Measurements from ENCODE around the gene RBM12. TPM values are rescaled to one million over a fixed set of nuclear protein-coding genes. Genes with fewer than 3 reads are reported as not detected.

Gene RBM12
- total and polyA plus RNA-seq, 11 donors = 7.4 to 61.7 (median 43.0) TPM

GRCh38 chr20:35641743-35642142 is 23.0 kb downstream of the RBM12 start:
- H3K36me3 ChIP-seq = no peaks in the 10 kb centered on the region
- no peaks in the 10 kb centered on the region for H3K27me3 ChIP-seq
- 91 to 94% (median 92%) methylated on average over 4 of the region's 4 CpGs for WGBS, 4 donors
- DNase-seq = no peak
- intact Hi-C loops (cut with DNase I) = no loop called here
- TF ChIP-seq CTCF (IDR thresholded peaks at IDR 0.05) (no peak), POLR2A (IDR thresholded peaks at IDR 0.05) (no peak)
- H3K27ac ChIP-seq = no peak overlapping the region
- no peaks in the 10 kb centered on the region for H3K9me3 ChIP-seq
- ATAC-seq = no peak
- H3K4me1 ChIP-seq = peaks cover 0 to 28% (median 6%) of the 10 kb centered on the region in 12 donors
- H3K4me3 ChIP-seq = no peak overlapping the region

DNA sequence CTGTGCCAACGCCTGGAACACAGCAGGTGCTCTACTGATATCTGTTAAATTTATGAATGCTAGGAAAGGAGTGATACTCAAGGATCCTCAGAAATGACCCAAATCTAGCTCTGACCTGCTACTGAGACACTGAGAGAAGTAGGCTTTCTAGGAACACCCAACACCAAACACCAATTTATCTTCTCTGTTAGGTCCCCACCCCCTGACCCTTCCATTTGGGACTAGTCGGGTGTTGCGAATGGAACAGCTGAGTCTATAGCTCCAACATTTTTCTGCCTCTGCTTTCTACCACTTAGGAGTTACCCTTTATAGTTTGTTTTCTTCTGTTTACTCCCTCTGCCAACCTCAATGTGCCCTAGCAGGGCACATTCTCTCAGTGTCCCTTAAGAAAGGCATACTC is 24.0 kb downstream of the RBM12 start:
- Histone ChIP-seq H3K27ac (no peak overlapping the region), H3K9me3 (no peaks in the 10 kb centered on the region), H3K4me3 (no peak overlapping the region), H3K36me3 (no peaks in the 10 kb centered on the region), H3K4me1 (peaks cover 0 to 36% (median 11%) of the 10 kb centered on the region in 12 donors), H3K27me3 (no peaks in the 10 kb centered on the region)
- intact Hi-C loops (cut with DNase I) = no loop called here
- 71 to 80% (median 77%) methylated on average over 3 of the region's 3 CpGs for WGBS, 4 donors
- DNase-seq (no peak), ATAC-seq (no peak)
- TF ChIP-seq POLR2A (IDR thresholded peaks at IDR 0.05) (no peak), CTCF (IDR thresholded peaks at IDR 0.05) (no peak)

- intact Hi-C loops (cut with DNase I) = no loop called here
These were observed 25.9 kb downstream of the RBM12 start for GRCh38 chr20:35638751-35639150.

GRCh38 chr20:35637276-35637675 is 27.4 kb downstream of the RBM12 start:
- Histone ChIP-seq H3K27ac (no peak overlapping the region), H3K36me3 (peaks cover 0 to 5% (median 0%) of the 10 kb centered on the region in 9 donors), H3K4me1 (peaks cover 0 to 45% (median 16%) of the 10 kb centered on the region in 12 donors), H3K4me3 (no peak overlapping the region), H3K9me3 (no peaks in the 10 kb centered on the region), H3K27me3 (no peaks in the 10 kb centered on the region)
- ATAC-seq (no peak), DNase-seq (no peak)
- TF ChIP-seq POLR2A (IDR thresholded peaks at IDR 0.05) (no peak), CTCF (IDR thresholded peaks at IDR 0.05) (no peak)
- intact Hi-C loops (cut with DNase I) = no loop called here
- 80 to 83% (median 81%) methylated on average over 6 of the region's 6 CpGs for WGBS, 4 donors

More at GRCh38 chr20:35638751-35639150, 25.9 kb downstream of the RBM12 start:
- no peaks in the 10 kb centered on the region for H3K36me3 ChIP-seq
- no peak for TF ChIP-seq CTCF (IDR thresholded peaks at IDR 0.05)
- no peak for TF ChIP-seq POLR2A (IDR thresholded peaks at IDR 0.05)
- peaks cover 0 to 45% (median 16%) of the 10 kb centered on the region in 12 donors for H3K4me1 ChIP-seq
- H3K27me3 ChIP-seq = no peaks in the 10 kb centered on the region
- no peaks in the 10 kb centered on the region for H3K9me3 ChIP-seq
- H3K4me3 ChIP-seq = no peak overlapping the region
- H3K27ac ChIP-seq = no peak overlapping the region
- ATAC-seq (no peak), DNase-seq (no peak)
- WGBS, 4 donors = 48 to 58% (median 50%) methylated on average over 2 of the region's 2 CpGs

Data from heart left ventricle (tissue), 16 donors.